HepG2 (cell line): ENCODE measurements around the gene AMPH. TPM values are rescaled to one million over a fixed set of nuclear protein-coding genes. Genes with fewer than 3 reads are reported as not detected.

ENCODE experiments used
- ATAC-seq: fragments of 200-7000 bp; cut with Tn5 transposase; 3 replicates; pipeline ENCODE4 v1.9.1; 2020; ENCODE audit warnings: mild to moderate bottlenecking, moderate library complexity
- BruUV-seq: library from RNA; stranded (reverse); fragments of 400-500 nt; replicated peaks from 2 replicates; lab custom pipeline; 2021; lab: Mats Ljungman, UMichigan
- CTCF ChIA-PET: fragments of 300-600 bp; formaldehyde crosslinking; extraction: SDS; loops from one replicate; lab custom pipeline; 2021; ENCODE audit warnings: low total read pairs, inconsistent platforms, low intra/inter-chr PET ratio; lab: Yijun Ruan, JAX
- POLR2A ChIA-PET: fragments of 350-600 bp; sonication (Branson Sonifier 250); formaldehyde crosslinking; loops from one replicate; lab custom pipeline; 2020; ENCODE audit warnings: antibody characterized with exemption, inconsistent platforms; lab: Yijun Ruan, JAX
- DNase-seq: peaks from one replicate; pipeline ENCODE4 v3.0.0-alpha.2; 2015; ENCODE audit warnings: low spot score
- FAIRE-seq: peaks from 3 replicates; lab custom pipeline; 2011; peaks lifted over from hg19 to GRCh38; lab: Jason Lieb, UNC
- H2AFZ ChIP-seq: one replicate; pipeline ENCODE4 v1.6.1; 2011; ENCODE audit warnings: low read length, inconsistent platforms
- H3K27ac ChIP-seq: fragments of 300-600 bp; 3 replicates; pipeline ENCODE4 v1.8.0; 2011; ENCODE audit warnings: mixed run types, mild to moderate bottlenecking, mixed read lengths, low read length, inconsistent platforms; ENCODE audit not compliant: insufficient read depth; ENCODE audit errors: extremely low read length
- H3K27me3 ChIP-seq, 2 experiments: fragments of 200-600 bp in 1 of 2; 2 replicates in 1 of 2; 3 replicates in 1 of 2; pipeline versions ENCODE4 v1.6.0 to v1.8.0; 2011; ENCODE audit warnings: low read length in 2 of 2, mild to moderate bottlenecking in 2 of 2, moderate library complexity in 2 of 2, inconsistent platforms in 1 of 2; ENCODE audit not compliant: insufficient read depth in 2 of 2, control insufficient read depth in 1 of 2
- H3K36me3 ChIP-seq, 2 experiments: fragments of 200-600 bp in 1 of 2; replicated peaks in 1 of 2; 2 replicates in 1 of 2; 3 replicates in 1 of 2; pipeline versions ENCODE4 v1.5.1 to v1.8.0; 2011; ENCODE audit warnings: low read length in 2 of 2, inconsistent platforms in 1 of 2; ENCODE audit not compliant: insufficient read depth in 2 of 2, control insufficient read depth in 1 of 2
- H3K4me1 ChIP-seq: 2 replicates; pipeline ENCODE4 v1.5.1; 2012; ENCODE audit warnings: low read length, inconsistent platforms; ENCODE audit not compliant: insufficient read depth
- H3K4me2 ChIP-seq: 2 replicates; pipeline ENCODE4 v1.6.0; 2011; ENCODE audit warnings: low read depth, low read length, inconsistent platforms
- H3K4me3 ChIP-seq, 3 experiments: fragments of 200-600 bp in 1 of 3; sonication (generic), shearing (Covaris generic) in 1 of 3; replicated peaks in 1 of 3; 2 replicates each; pipeline ENCODE4 v1.5.1; 2011 to 2016; ENCODE audit warnings: low read length in 3 of 3, inconsistent platforms in 2 of 3, low read depth in 2 of 3, mild to moderate bottlenecking in 2 of 3, control low read depth in 1 of 3, mixed read lengths in 1 of 3; ENCODE audit not compliant: insufficient read depth in 1 of 3
- H3K79me2 ChIP-seq: one replicate; pipeline ENCODE4 v1.6.1; 2011; ENCODE audit warnings: low read length, inconsistent platforms; ENCODE audit not compliant: insufficient read depth
- H3K9ac ChIP-seq: 2 replicates; pipeline ENCODE4 v1.6.0; 2011; ENCODE audit warnings: mild to moderate bottlenecking, low read depth, low read length, inconsistent platforms; ENCODE audit not compliant: insufficient read depth
- H3K9me3 ChIP-seq: 2 replicates; pipeline ENCODE4 v1.5.1; 2012; ENCODE audit warnings: mild to moderate bottlenecking, low read length
- H4K20me1 ChIP-seq: 2 replicates; pipeline ENCODE4 v1.6.0; 2011; ENCODE audit warnings: inconsistent platforms, mild to moderate bottlenecking, low read length, moderate library complexity; ENCODE audit not compliant: insufficient read depth
- NBN ChIP-seq: fragments of 450-650 bp; conservative IDR thresholded peaks from 2 replicates; pipeline ENCODE4 v1.6.1; 2017
- NCOA1 ChIP-seq: sonication (generic); formaldehyde crosslinking; IDR thresholded peaks from 2 replicates; pipeline ENCODE4 v1.9.0; 2021; ENCODE audit warnings: missing genetic modification reagents
- YY1 ChIP-seq: IDR thresholded peaks from 2 replicates; pipeline ENCODE4 v1.6.1; 2011; ENCODE audit warnings: low read length, low read depth, moderate library complexity, mild to moderate bottlenecking; ENCODE audit not compliant: insufficient read depth, insufficient replicate concordance
- ZNF232 ChIP-seq: sonication (generic); formaldehyde crosslinking; IDR thresholded peaks from 2 replicates; pipeline ENCODE4 v1.4.0; 2020; ENCODE audit warnings: missing genetic modification reagents, borderline replicate concordance
- WGBS: methylation state at CpG from one replicate; pipeline ENCODE4 v1.1.6; 2017; ENCODE audit warnings: low lambda C conversion rate; 5-methylcytosine and 5-hydroxymethylcytosine counted together
- in situ Hi-C: cut with HindIII; loops from 2 replicates; pipeline ENCODE4 v1.10.0; 2017; ENCODE audit warnings: low pct_unique_long_range_greater_than_20kb; ENCODE audit not compliant: extremely low pct_ligation_motif_present
- intact Hi-C: fragments of 100-400 bp; cut with micrococcal nuclease; formaldehyde crosslinking; loops from one replicate; pipeline ENCODE4 v1.10.0; 2022; ENCODE audit not compliant: unreplicated experiment
- polyA plus RNA-seq, 8 experiments: library from polyadenylated mRNA; depleted of rRNA in 3 of 8; stranded (reverse) in 7 of 8; unstranded in 1 of 8; fragments of >200 nt; fragmentation: Illumina TruSeq in 4 of 8; extraction: Trizol in 4 of 8; gene quantifications; 2 replicates each; pipeline versions ENCODE4 v1.2.1 to v1.2.3, GENCODE V29; 2011 to 2016; ENCODE audit warnings: low read depth in 4 of 8, missing spikeins in 1 of 8, mixed read lengths in 1 of 8; ENCODE audit not compliant: insufficient read depth in 1 of 8
- total RNA-seq, 5 experiments: library from RNA; depleted of rRNA; stranded (reverse); fragments of >200 nt; fragmentation: Illumina TruSeq; extraction: Trizol; gene quantifications; 2 replicates each; pipeline ENCODE4 v1.2.3, GENCODE V29; 2016; ENCODE audit warnings: low read depth in 1 of 5
- TF ChIP-seq, protein P1 (sequence below): IDR thresholded peaks from 2 replicates; pipeline ENCODE4 v1.6.1; 2016; ENCODE audit warnings: low read depth
- TF ChIP-seq, protein P2 (sequence below): sonication (generic); formaldehyde crosslinking; conservative IDR thresholded peaks from 2 replicates; pipeline ENCODE4 v1.8.0; 2022; ENCODE audit warnings: low read depth, missing genetic modification reagents

Gene AMPH
- total and polyA plus RNA-seq, 2 of the 13 experiments (the other 11 are each of a cell fraction or from before 2014, with no cell fraction given): not detected

DNA sequence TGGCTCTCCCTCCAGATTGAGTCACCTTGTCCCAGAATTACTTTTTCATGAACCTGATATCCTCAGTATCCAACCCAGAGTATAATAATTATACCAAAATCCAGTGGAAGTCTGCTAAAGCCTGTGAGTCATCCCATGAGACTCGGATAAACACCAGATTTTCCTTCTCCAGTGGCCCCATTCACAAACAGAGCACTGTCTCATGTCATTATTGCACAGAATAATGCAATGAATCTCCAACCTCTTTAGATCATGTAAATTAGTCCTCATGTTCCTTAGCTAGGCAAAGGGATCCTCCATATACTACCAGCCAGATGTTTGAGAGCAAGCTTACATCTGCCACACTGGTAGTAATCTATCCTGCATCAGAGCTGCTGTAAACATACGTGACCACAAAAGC lies 89.0 kb downstream of the AMPH start:
- Histone ChIP-seq H3K4me3 (no peak overlapping the region), H3K4me2 (no peak overlapping the region), H3K27me3 (no peaks in the 10 kb centered on the region), H4K20me1 (no peaks in the 10 kb centered on the region), H3K27ac (no peak overlapping the region), H3K36me3 (no peaks in the 10 kb centered on the region), H3K9ac (no peak overlapping the region)
- ATAC-seq (no peak), DNase-seq (no peak)
- CTCF ChIA-PET: no interaction called here
- in situ Hi-C loops: no loop called here
- POLR2A ChIA-PET: no interaction called here
- intact Hi-C loops: no loop called here
- 0% methylated on average over 2 of the region's 2 CpGs for WGBS
- no peak for TF ChIP-seq NCOA1 (CRISPR knock-in tag)
- TF ChIP-seq NBN: no peak
- TF ChIP-seq, protein P1, sequence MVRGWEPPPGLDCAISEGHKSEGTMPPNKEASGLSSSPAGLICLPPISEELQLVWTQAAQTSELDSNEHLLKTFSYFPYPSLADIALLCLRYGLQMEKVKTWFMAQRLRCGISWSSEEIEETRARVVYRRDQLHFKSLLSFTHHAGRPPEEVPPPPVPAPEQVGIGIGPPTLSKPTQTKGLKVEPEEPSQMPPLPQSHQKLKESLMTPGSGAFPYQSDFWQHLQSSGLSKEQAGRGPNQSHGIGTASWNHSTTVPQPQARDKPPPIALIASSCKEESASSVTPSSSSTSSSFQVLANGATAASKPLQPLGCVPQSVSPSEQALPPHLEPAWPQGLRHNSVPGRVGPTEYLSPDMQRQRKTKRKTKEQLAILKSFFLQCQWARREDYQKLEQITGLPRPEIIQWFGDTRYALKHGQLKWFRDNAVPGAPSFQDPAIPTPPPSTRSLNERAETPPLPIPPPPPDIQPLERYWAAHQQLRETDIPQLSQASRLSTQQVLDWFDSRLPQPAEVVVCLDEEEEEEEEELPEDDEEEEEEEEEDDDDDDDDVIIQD (CRISPR knock-in tag): no peak
- TF ChIP-seq ZNF232 (CRISPR knock-in tag): no peak
- no peak for TF ChIP-seq YY1
- TF ChIP-seq, protein P2, sequence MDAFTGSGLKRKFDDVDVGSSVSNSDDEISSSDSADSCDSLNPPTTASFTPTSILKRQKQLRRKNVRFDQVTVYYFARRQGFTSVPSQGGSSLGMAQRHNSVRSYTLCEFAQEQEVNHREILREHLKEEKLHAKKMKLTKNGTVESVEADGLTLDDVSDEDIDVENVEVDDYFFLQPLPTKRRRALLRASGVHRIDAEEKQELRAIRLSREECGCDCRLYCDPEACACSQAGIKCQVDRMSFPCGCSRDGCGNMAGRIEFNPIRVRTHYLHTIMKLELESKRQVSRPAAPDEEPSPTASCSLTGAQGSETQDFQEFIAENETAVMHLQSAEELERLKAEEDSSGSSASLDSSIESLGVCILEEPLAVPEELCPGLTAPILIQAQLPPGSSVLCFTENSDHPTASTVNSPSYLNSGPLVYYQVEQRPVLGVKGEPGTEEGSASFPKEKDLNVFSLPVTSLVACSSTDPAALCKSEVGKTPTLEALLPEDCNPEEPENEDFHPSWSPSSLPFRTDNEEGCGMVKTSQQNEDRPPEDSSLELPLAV (CRISPR knock-in tag): no peak
- TF ChIP-seq, all 625 proteins: peak for 0
- no peak for FAIRE-seq
- no peak overlapping the region for H2AFZ ChIP-seq
- no TSS peak for BruUV-seq
- no peaks in the 10 kb centered on the region for H3K4me1 ChIP-seq
- no peaks in the 10 kb centered on the region for H3K79me2 ChIP-seq
- H3K9me3 ChIP-seq: no peaks in the 10 kb centered on the region
